ENCODE data around the gene TPSAB1. TPM values are rescaled to one million over a fixed set of nuclear protein-coding genes. Genes with fewer than 3 reads are reported as not detected.
"Not testable (repeated sequence)": the region's sequence is repeated elsewhere in the genome, so short reads cannot be mapped to it uniquely, and the experiment has no call there.

The TPSAB1 gene
- not detected in 2 replicates for polyA plus RNA-seq (2011; rRNA removed)
- not detected in 2 replicates for polyA minus RNA-seq (2011; rRNA and poly(A)+ RNA removed)

DNA sequence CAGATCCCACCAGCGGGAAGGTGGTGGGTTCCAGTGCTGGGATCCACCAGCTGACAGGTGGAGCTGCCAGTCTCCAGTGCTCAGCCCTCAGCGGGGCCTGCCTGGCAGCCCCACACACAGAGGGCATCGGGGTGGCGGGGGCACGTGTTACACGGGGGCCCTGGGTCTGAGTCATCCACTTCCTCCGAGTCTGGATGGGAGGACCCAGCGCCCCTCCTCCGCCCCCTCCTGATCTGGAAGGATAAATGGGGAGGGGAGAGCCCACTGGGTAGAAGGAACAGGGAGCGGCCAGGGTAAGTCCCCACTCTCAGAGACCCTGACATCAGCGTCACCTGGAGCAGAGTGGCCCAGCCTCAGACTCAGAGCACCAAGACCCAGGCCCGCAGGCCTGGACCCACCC is at the start of gene TPSAB1:
TSS of gene TPSAB1 (plus strand) at position 270 of the 400 bp plus-strand sequence. CDS start 234 bp downstream, outside the sequence.
- POLR2A ChIA-PET; H3K27me3 ChIP-seq (ENCODE audit: control insufficient read depth, insufficient read depth, low read length); CTCF ChIA-PET; DNase-seq (ENCODE audit: low read depth); H3K36me3 ChIP-seq (ENCODE audit: control insufficient read depth, insufficient read depth, low read length); H3K4me3 ChIP-seq (ENCODE audit: low read depth, low read length): not testable (repeated sequence)

- CTCF ChIA-PET; H3K4me3 ChIP-seq (ENCODE audit: low read depth, low read length): not testable (repeated sequence)
These were observed 49.7 kb upstream of the TPSAB1 start for GRCh38 chr16:1190789-1191188.

DNA sequence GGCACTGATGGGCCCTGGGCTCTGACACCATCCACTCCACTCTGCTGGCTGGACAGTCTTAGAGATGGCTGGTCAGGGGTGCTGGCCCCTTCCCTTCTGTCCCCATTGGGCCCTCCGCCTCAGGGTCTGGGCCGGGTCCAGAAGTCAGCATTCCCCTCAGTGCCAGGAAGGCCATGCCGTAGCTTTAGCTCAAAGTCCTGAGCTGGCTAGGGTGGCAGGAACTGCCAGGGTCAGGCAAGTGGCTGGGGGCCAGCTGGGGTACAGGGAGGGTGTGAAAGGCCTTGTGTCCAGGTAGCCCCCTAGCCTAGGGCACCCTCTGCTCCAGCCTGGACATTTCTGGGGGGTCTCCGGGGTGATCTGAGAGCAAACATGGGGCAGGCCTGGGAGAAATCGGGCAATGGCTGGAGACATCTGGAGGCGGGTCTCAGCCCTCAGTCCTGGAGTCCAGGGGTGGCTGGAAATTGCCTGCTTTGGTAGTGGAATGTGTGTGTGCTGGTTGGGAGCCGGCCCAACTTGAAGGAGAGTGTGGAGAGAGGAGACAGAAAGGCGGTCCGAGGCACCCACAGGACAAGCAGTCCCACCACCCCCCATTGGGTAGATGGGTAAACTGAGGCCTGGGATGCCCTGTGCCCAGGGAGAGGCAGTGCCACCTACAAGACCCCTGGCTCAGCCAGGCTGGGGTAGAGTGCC is 48.0 kb upstream of the TPSAB1 start:
- no peak for DNase-seq (ENCODE audit: low read depth)
- no peak for TF ChIP-seq CTCF (IDR thresholded peaks at IDR 0.05; ENCODE audit: insufficient read depth, low read depth, low read length)
- ChIA-PET POLR2A (no interaction called here), CTCF (interaction anchor here (0.6 kb wide), 1 partner anchor 11 kb away, joined by 3 read pairs; no protein-coding TSS in a partner anchor)
- Histone ChIP-seq H3K4me3 (ENCODE audit: low read depth, low read length) (no peak overlapping the region), H3K36me3 (ENCODE audit: control insufficient read depth, insufficient read depth, low read length) (no peaks in the 10 kb centered on the region), H3K27me3 (ENCODE audit: control insufficient read depth, insufficient read depth, low read length) (no peaks in the 10 kb centered on the region)

More at GRCh38 chr16:1190789-1191188, 49.7 kb upstream of the TPSAB1 start:
- H3K36me3 ChIP-seq (ENCODE audit: control insufficient read depth, insufficient read depth, low read length); POLR2A ChIA-PET; DNase-seq (ENCODE audit: low read depth); H3K27me3 ChIP-seq (ENCODE audit: control insufficient read depth, insufficient read depth, low read length): not testable (repeated sequence)

GRCh38 chr16:1193143-1193824 is 47.2 kb upstream of the TPSAB1 start:
- H3K4me3 ChIP-seq (ENCODE audit: low read depth, low read length), result no peak overlapping the region
- POLR2A ChIA-PET, result no interaction called here
- no peak for TF ChIP-seq CTCF (IDR thresholded peaks at IDR 0.05; ENCODE audit: insufficient read depth, low read depth, low read length)
- no peaks in the 10 kb centered on the region for H3K27me3 ChIP-seq (ENCODE audit: control insufficient read depth, insufficient read depth, low read length)
- no peaks in the 10 kb centered on the region for H3K36me3 ChIP-seq (ENCODE audit: control insufficient read depth, insufficient read depth, low read length)
- DNase-seq (ENCODE audit: low read depth), result no peak
- CTCF ChIA-PET, result interaction anchor here (0.7 to 1.8 kb wide), 11 partner anchors 9 to 136 kb away, joined by 3 to 7 read pairs (median 4); no protein-coding TSS in a partner anchor

DNA sequence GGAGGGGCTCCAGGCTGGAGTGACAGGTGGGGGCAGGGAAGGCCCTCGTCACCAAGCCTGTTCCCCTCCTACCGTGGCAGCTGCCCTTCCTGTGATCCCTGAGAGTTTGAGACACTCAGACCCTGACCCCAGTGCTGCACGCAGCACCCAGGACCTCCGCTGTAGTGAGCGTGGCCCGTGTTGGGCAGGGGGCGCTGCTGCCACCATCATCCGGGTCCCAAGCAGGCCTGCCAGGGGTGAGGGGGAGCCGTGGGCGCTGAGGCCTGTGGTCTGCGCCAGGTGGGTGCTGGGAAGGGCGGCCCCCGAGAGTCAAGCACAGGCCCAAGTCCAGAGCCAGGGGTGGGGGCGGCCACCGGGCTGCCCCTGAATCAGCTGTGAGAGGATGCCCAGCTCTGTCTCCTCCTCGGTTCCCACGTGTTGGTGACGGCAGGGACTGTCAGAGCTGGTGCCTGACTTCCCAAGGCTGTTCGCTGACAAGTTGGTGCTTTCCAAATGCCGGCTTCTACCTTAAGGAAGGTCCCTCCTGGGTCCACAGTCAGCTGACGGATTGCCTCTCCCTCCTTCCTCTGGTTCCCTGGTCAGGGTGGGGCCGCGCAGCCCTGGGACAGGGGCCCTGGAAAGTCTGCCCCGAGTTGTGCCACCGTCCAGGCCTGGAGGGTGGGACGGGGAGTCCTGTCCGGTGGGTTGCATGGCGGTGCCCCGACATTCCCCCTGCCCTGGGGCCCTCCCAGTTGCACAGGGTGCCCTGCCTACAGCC is 46.5 kb upstream of the TPSAB1 start:
- ChIA-PET POLR2A (no interaction called here), CTCF (interaction anchor here (0.5 to 1.8 kb wide), 14 partner anchors 10 to 434 kb away, joined by 3 to 7 read pairs (median 4); partner anchors contain the start of gene MSLN)
- H3K27me3 ChIP-seq (ENCODE audit: control insufficient read depth, insufficient read depth, low read length), result no peaks in the 10 kb centered on the region
- no peak for TF ChIP-seq CTCF (IDR thresholded peaks at IDR 0.05; ENCODE audit: insufficient read depth, low read depth, low read length)
- no peak for DNase-seq (ENCODE audit: low read depth)
- H3K36me3 ChIP-seq (ENCODE audit: control insufficient read depth, insufficient read depth, low read length), result no peaks in the 10 kb centered on the region
- H3K4me3 ChIP-seq (ENCODE audit: low read depth, low read length), result no peak overlapping the region
